GM19025 (cell line): ENCODE measurements around the gene TUBA4B.

Experiments used
- ATAC-seq: cut with Tn5 transposase; IDR thresholded peaks from one replicate; pipeline ENCODE4 v1.9.1; 2021; ENCODE audit warnings: mild to moderate bottlenecking, low read depth, moderate library complexity; ENCODE audit not compliant: unreplicated experiment

TUBA4B gene

GRCh38 chr2:219218217-219218731, 34.8 kb upstream of the TUBA4B start:
- ATAC-seq = peak; percentile 9

DNA sequence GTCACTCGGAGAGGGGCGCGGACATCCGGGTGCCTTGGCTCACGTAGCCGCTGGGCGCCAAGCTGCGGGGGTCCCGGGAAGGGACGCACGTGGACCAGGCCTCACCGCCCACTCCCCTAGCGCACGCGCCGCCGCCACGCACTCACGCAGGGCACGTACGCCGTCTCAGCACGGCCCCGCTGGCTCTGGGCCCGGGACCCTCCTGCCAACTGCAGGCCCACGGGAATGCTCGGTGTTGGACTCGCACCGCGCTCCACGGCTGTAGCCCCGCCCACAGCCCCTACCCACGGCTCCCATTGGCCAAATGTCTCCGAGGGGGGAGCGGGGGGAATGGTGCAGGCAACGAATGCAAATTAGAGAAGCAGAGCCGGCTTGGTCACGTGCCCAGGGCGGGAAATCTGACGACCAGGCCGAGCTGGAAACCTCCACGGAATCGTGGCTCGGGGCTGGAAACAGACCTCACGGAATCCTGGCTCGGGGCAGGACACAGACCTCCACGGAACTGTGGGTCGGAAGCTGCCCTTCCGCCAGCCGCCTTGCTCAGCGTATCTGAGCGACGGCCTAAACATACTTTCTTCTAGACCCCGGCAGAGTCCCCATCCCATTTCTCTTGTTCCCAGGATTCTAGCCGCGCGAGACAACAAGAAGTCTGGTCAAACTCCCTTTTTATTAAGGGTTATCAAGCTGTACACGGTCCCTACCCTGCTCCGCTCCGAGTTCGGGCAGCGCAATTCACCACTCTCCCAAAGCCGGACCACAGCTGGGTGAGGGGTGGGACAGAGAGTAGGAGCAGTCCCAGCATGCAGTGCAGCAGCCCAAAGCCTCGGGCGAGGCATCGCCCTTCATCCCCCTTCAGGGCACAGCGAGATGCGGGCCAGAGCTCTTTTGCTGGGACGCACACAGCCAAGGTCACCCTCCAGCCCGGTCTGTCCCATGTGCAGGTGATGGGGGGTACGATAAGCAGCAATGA, 34.0 kb upstream of the TUBA4B start, which contains the start of gene ABCB6:
TSS of gene ABCB6 (minus strand) at position 227 of the 970 bp plus-strand sequence. CDS start 285 bp downstream, outside the sequence.
- peak; percentile 74 for ATAC-seq

DNA sequence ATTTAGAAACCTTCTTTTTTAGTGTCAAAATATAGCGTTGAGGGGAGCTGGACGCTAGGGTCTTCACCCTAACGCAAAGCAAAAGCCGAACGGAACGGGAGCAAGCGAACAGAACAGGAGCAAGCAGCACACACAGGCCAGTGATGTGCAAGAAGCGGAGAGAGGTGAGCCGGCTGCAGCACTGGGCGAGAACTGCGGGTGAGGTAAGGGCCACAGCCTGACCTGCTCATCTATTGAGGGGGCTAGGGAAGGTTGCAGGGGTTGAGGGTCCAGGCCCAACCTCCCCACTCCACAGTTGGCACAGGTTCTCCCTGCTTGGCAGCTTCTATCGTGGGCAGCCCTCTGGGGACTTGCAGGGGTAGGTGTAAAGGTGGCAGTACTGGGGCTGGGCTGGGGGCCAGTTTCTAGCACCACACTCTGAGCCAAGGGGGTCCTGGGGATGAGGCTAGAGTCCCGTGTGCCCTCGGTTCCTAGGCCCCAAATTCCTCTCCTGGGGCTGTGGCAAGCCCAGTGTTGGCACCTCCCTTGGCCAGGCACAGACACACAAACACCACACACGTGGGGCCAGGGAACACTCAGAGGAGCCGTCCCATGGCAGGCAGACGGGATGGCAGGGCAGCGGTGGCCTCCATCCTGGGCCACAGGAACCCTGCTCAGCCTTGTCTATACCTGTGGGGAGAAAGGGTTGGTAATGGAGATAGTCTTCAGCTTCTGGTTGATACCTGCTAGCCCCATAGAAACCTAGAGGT, 33.1 kb upstream of the TUBA4B start:
- ATAC-seq = no peak

- ATAC-seq = no peak
These were observed 32.2 kb upstream of the TUBA4B start for GRCh38 chr2:219220652-219221402.

DNA sequence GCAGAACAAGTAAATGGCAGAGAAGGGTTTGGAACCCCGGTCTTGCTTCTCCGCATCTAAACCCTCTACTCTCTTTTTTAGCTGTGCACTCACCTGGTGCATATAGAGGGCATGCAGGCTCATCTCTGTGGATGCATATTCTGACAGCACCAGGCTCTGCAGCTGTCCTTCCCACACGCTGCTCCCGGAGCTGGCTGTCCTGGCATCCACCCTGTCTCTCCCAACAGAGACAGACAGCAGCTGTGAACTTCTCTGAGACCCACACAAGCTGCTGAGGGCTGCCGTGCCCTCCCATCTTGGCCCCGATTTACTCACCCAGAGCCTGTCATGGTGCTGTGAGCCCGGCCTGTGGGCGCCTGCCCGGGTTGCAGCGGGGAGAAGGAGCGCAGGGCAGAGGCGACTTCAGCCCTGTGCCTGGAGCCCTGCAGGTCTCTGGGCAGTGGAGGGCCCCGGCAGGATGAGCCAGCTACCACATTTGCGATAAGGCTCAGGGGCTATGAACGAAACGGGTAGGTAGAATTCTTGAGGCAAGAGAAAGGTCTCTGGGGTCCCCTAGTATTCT, 31.0 kb upstream of the TUBA4B start:
- ATAC-seq = no peak

GRCh38 chr2:219223831-219224610, 29.0 kb upstream of the TUBA4B start:
- ATAC-seq = no peak

DNA sequence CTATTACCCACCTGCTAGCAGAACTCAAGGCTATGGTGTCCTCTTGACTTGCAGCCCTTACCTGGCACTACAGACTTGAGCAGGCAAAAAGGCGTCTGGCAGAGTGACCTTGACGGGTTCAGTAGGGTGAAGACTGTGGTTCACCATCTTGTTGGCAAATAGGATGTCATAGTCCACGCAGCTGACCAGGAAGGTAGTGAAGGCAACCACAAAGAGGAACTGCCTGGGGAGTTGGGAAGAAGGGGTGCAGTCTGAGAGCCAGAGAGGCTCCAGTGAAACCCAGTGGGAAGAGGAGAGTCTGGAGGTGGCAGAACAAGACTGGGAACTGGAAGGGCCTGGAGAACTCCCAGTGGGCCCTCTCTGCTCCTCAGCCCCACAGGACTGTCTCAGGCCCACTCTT, 27.7 kb upstream of the TUBA4B start:
- no peak for ATAC-seq

DNA sequence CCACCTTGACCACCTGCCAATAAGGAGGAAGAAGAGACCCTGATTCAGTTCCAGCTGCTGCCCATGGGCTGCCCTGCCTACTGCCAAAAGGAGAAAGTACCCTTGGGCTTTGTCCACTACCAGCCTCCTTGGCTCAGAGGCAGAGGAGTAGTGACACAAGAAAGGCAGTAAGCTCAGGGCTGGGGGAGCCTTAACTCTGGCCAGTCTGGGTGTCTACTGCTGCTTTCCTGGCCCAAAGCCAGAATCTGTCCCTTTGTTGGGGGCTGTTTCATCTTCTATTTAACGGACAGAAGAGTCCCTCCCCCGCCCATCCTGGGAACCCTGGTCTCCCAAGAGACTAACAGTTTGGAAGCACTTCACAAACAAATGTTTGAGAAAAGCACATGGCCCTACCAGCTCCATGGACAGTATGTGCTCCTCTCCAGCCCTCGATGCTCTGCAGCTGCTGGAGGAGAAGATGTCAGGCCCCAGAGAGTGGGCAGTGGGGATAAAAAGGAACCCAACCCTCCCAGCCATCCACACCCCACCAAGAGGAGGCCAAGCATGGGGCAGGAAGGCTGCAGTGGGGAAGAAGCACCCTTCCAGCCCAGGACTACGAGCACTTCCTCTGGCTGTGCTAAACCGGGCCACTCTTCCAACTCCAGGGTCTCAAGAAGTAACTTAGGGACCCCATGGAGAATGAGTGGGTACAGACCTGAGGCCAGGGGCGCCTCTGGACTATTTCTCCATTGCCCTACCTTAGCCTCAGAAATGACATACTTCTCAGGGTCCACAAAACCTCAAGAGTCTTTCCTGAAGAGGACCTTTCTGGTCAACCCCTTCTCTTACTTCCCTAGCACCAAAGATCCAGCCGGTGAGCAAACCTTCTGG, 24.8 kb upstream of the TUBA4B start:
- ATAC-seq = no peak

GRCh38 chr2:219228911-219229304, 24.1 kb upstream of the TUBA4B start:
- peak; percentile 10 for ATAC-seq

DNA sequence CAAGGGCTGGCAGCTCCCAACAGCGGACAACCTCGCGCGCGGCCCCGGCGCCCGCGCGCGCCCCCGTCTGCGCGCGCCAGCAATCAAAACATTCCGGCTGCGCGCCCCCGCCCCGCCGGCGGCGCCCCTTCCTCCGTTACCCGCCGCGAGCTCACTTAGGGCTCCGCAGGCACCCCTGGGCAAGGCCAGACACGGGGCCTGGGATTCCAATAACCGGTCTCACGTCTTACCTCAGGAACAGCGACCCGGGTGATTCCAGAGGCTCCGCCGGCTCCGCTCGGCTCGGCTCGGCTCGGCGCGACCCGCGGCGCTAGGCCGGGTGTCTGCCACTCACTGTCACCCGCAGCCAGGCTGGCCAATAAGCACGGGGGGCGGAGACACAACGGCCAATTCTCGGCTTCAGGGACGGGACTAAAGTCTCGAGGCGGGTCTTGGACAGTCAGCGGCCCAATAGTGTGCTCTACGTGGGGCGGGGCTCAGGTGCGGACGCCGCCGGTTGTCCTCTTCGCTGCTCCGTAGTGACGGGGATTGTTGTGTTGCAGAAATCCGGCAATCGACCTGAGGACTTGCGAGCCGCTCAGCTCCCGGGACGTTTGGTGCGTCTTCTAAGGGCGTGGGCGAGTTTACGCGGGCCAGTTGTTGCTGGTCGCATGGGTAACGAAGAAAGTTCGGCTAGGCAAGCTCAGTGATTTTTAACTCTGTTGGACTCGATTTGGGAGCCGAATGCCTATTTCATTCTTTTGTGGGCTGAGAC, 23.6 kb upstream of the TUBA4B start, which contains the start of the genes ANKZF1 and ATG9A:
TSS of gene ANKZF1 (plus strand) at position 502 of the 754 bp plus-strand sequence. CDS start 452 bp downstream, outside the sequence.
TSS of gene ATG9A (minus strand) at position 332 of the 754 bp plus-strand sequence. CDS start 1,612 bp downstream, outside the sequence.
- peak; percentile 96 for ATAC-seq

- ATAC-seq = no peak
These were observed 22.9 kb upstream of the TUBA4B start for GRCh38 chr2:219230059-219230540.

GRCh38 chr2:219234331-219234730, 18.7 kb upstream of the TUBA4B start:
- no peak for ATAC-seq

DNA sequence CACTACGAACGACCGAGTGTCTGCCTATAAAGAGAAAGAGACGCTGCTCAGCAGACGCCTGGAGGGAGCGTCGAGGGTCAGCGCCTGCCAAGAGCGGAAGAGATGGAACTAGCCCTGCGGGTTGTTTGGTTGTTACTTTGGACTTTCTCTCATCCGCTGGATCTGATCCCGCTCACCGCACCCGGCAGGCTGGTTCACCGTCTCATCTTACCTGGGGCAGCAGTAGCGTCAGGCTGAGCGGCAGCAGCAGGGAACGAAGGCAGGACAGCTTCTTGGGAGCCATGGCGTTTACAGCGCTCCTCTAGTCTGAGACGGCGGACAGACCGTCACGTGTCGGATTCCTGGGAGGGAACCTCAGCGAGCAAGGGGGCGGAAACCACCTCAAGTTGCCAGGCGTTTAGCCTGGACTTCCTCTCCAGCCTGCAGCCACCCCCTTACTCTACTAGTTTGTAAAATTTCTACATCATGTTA, 9.7 kb upstream of the TUBA4B start:
- ATAC-seq = no peak

DNA sequence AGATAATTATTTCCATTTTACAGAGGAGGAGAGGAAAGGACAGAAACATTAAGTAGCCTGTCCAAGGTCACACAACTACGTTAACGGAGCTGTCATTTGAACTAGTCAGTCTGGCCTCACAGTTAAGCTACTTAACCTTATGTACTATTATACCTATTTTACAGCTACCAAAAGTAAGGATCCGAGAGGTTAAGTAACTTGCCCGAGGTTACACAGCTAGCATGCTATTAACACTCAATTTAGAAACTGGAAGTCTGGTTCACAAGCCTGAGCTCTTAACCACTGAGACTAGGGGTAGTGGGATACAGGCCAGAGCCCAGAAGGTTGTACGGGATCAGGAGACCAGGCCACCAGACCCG, 8.3 kb upstream of the TUBA4B start:
- no peak for ATAC-seq

GRCh38 chr2:219245148-219245898, 7.7 kb upstream of the TUBA4B start, which contains the start of the genes GLB1L and STK16:
GLB1L (minus strand) TSS chr2:219245444; CDS start chr2:219243573, 1,871 bp downstream.
STK16 (plus strand) TSS chr2:219245479; CDS start chr2:219246000, 521 bp downstream.
- peak; percentile 57 for ATAC-seq

DNA sequence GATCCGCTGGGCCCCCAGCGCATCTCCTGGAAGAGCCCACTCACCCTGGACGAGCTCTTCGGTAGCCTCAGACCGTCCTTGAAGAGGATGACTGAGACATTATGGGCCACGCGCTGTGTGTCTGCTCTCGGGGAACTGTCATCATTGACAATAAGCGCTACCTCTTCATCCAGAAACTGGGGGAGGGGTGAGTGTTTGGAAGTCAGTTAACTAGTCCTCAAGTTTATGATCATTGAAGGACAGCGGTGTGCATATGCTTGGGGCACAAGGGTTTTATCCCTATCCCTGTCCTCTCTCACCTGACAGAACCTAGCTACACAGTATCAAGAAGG, 7.2 kb upstream of the TUBA4B start:
- ATAC-seq = no peak
